Measurements from ENCODE around the gene POLD4. TPM values are rescaled to one million over a fixed set of nuclear protein-coding genes. Genes with fewer than 3 reads are reported as not detected.

Gene POLD4
- total and polyA plus RNA-seq, 10 donors, result 81.4 to 290 (median 128) TPM

DNA sequence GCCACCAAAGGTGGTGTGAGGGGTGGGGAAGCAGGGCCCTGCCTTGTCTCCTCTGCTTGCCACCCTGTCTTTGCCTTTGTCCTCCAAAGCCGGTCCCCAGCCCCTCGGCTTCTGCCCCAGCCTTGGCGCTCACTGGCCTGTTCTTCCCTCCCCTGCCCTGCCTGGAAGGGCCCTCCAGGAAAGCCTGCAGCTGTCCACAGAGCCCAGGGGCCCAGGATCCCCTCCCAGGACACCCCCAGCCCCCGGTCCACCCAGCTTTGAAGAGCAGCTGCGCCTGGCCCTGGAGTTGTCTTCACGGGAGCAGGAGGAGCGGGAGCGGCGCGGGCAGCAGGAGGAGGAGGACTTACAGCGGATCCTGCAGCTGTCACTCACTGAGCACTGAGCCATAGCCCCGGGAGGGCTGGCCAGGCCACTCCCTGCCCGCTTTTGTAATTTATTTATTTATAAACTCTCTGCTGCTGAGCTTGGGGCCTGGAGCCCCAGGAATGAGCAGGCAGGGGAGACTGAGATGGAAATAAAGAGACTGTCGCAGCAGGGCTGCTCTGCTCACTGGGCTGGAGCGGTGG, 51.3 kb downstream of the POLD4 start:
- Histone ChIP-seq H3K36me3 (peaks cover 0 to 60% (median 47%) of the 10 kb centered on the region in 6 donors), H3K27ac (peak overlapping the region in 6 of 8 donors; percentile 74 to 96 (median 88)), H3K27me3 (replicated peaks in 1 of 7) (no peaks in the 10 kb centered on the region), H3K4me1 (peaks cover 12 to 64% (median 33%) of the 10 kb centered on the region in 6 donors), H3K4me3 (peak overlapping the region in 1 of 8 donors; percentile 91), H3K9me3 (no peaks in the 10 kb centered on the region)
- WGBS, 5 donors, result 67 to 81% (median 69%) methylated on average over 13 to 15 of the region's 15 CpGs
- DNase-seq, result peak; percentile 81
- intact Hi-C loops (cut with DNase I; ENCODE audit: low total_unique reads), result no loop called here
- TF ChIP-seq CTCF (IDR thresholded peaks at IDR 0.05 in 8 of 11, conservative IDR thresholded peaks at IDR 0.05 in 3 of 11) (no peak), POLR2A (IDR thresholded peaks at IDR 0.05) (no peak), POLR2AphosphoS5 (IDR thresholded peaks at IDR 0.05) (peak in 1 of 3 donors; percentile 2)

- H3K9me3 ChIP-seq, result peaks cover 0 to 6% (median 3%) of the 10 kb centered on the region in 8 donors
- intact Hi-C loops (cut with DNase I; ENCODE audit: low total_unique reads), result no loop called here
- H3K36me3 ChIP-seq, result peaks cover 0 to 64% (median 52%) of the 10 kb centered on the region in 6 donors
- H3K4me1 ChIP-seq, result peaks cover 12 to 64% (median 33%) of the 10 kb centered on the region in 6 donors
- no peak for TF ChIP-seq POLR2A (IDR thresholded peaks at IDR 0.05)
- TF ChIP-seq POLR2AphosphoS5 (IDR thresholded peaks at IDR 0.05), result peak in 1 of 3 donors; percentile 43
- 89 to 96% (median 91%) methylated on average over 14 to 28 of the region's 28 CpGs for WGBS, 5 donors
- H3K27ac ChIP-seq, result peak overlapping the region in 3 of 8 donors; percentile 88 to 96 (median 91)
- H3K27me3 ChIP-seq (replicated peaks in 1 of 7), result no peaks in the 10 kb centered on the region
- H3K4me3 ChIP-seq, result no peak overlapping the region
- peak; percentile 78 for DNase-seq
Measured at GRCh38 chr11:67301313-67301921, 51.9 kb downstream of the POLD4 start.

Small RNA genes lying within 50 kb of the gene (small RNA-seq; reads per million reads assigned to genes)
- gene RN7SKP239, result 0 reads per million in 4 donors
- gene RNU6-1238P, result 0 to 0.07 (median 0) reads per million in 4 donors

Other genes starting within 250 kb of the POLD4 start
- gene KDM2A, start 234.3 kb downstream of the POLD4 start, total RNA-seq, result 100 to 1,000 TPM in 6 of 7 donors, 10 to 100 TPM in 1; 96.0 to 149 (median 130) TPM
- gene KDM2A, start 234.3 kb downstream of the POLD4 start, polyA plus RNA-seq, result 10 to 100 TPM; 18.5 to 36.2 (median 28.9) TPM
- gene GRK2, start 87.1 kb downstream of the POLD4 start, total RNA-seq, result 100 to 1,000 TPM; 168 to 301 (median 263) TPM
- gene GRK2, start 87.1 kb downstream of the POLD4 start, polyA plus RNA-seq, result 100 to 1,000 TPM; 119 to 270 (median 192) TPM
- 100 to 1,000 TPM in 5 of 7 donors, 10 to 100 TPM in 2; 67.3 to 151 (median 124) TPM for gene ANKRD13D, start 64.2 kb downstream of the POLD4 start, total RNA-seq
- 100 to 1,000 TPM in 2 of 3 donors, 10 to 100 TPM in 1; 65.2 to 138 (median 129) TPM for gene ANKRD13D, start 64.2 kb downstream of the POLD4 start, polyA plus RNA-seq
- 10 to 100 TPM; 14.6 to 31.8 (median 22.9) TPM for gene SSH3, start 50.0 kb downstream of the POLD4 start, total RNA-seq
- 10 to 100 TPM in 1 of 3 donors, 1 to 10 TPM in 2; 4.3 to 11.1 (median 5.9) TPM for gene SSH3, start 50.0 kb downstream of the POLD4 start, polyA plus RNA-seq
- gene CLCF1, start 20.1 kb upstream of the POLD4 start, total RNA-seq, result 10 to 100 TPM in 2 of 7 donors, 1 to 10 TPM in 5; 4.3 to 13.7 (median 6.7) TPM
- 1 to 10 TPM; 6.0 to 9.3 (median 9.0) TPM for gene CLCF1, start 20.1 kb upstream of the POLD4 start, polyA plus RNA-seq
- gene RAD9A, start 38.4 kb upstream of the POLD4 start, total RNA-seq, result 10 to 100 TPM; 21.6 to 37.5 (median 29.7) TPM
- gene RAD9A, start 38.4 kb upstream of the POLD4 start, polyA plus RNA-seq, result 10 to 100 TPM; 18.2 to 44.8 (median 37.1) TPM
- 100 to 1,000 TPM; 147 to 192 (median 157) TPM for gene PPP1CA, start 48.3 kb upstream of the POLD4 start, total RNA-seq
- 100 to 1,000 TPM; 152 to 207 (median 170) TPM for gene PPP1CA, start 48.3 kb upstream of the POLD4 start, polyA plus RNA-seq
- gene TBC1D10C, start 50.5 kb upstream of the POLD4 start, total RNA-seq, result 100 to 1,000 TPM in 4 of 7 donors, 10 to 100 TPM in 3; 66.3 to 132 (median 101) TPM
- 100 to 1,000 TPM; 174 to 270 (median 196) TPM for gene TBC1D10C, start 50.5 kb upstream of the POLD4 start, polyA plus RNA-seq
- 1 to 10 TPM; 1.9 to 4.4 (median 2.1) TPM for gene CARNS1, start 62.1 kb upstream of the POLD4 start, total RNA-seq
- gene CARNS1, start 62.1 kb upstream of the POLD4 start, polyA plus RNA-seq, result 1 to 10 TPM; 1.0 to 2.0 (median 1.8) TPM
- 10 to 100 TPM; 51.5 to 65.4 (median 55.4) TPM for gene RPS6KB2, start 74.9 kb upstream of the POLD4 start, total RNA-seq
- 10 to 100 TPM; 39.5 to 95.0 (median 53.8) TPM for gene RPS6KB2, start 74.9 kb upstream of the POLD4 start, polyA plus RNA-seq
- 100 to 1,000 TPM; 119 to 278 (median 187) TPM for gene PTPRCAP, start 84.1 kb upstream of the POLD4 start, total RNA-seq
- gene PTPRCAP, start 84.1 kb upstream of the POLD4 start, polyA plus RNA-seq, result 100 to 1,000 TPM; 410 to 557 (median 479) TPM
- 100 to 1,000 TPM in 4 of 7 donors, 10 to 100 TPM in 3; 68.1 to 143 (median 117) TPM for gene CORO1B, start 89.9 kb upstream of the POLD4 start, total RNA-seq
- 10 to 100 TPM; 40.5 to 70.8 (median 53.7) TPM for gene CORO1B, start 89.9 kb upstream of the POLD4 start, polyA plus RNA-seq
- gene GPR152, start 99.2 kb upstream of the POLD4 start, total RNA-seq, result not detected
- under 1 TPM in 1 of 3 donors, not detected in 2; 0.10 TPM for gene GPR152, start 99.2 kb upstream of the POLD4 start, polyA plus RNA-seq
- 10 to 100 TPM; 12.7 to 27.3 (median 21.3) TPM for gene CABP4, start 101.8 kb upstream of the POLD4 start, total RNA-seq
- gene CABP4, start 101.8 kb upstream of the POLD4 start, polyA plus RNA-seq, result 1 to 10 TPM; 2.6 to 6.2 (median 3.0) TPM
- gene TMEM134, start 115.7 kb upstream of the POLD4 start, total RNA-seq, result 100 to 1,000 TPM in 3 of 7 donors, 10 to 100 TPM in 4; 48.5 to 192 (median 66.6) TPM
- 100 to 1,000 TPM in 1 of 3 donors, 10 to 100 TPM in 2; 94.6 to 123 (median 95.1) TPM for gene TMEM134, start 115.7 kb upstream of the POLD4 start, polyA plus RNA-seq
- gene AIP, start 129.5 kb upstream of the POLD4 start, total RNA-seq, result 10 to 100 TPM; 72.2 to 95.8 (median 88.1) TPM
- gene AIP, start 129.5 kb upstream of the POLD4 start, polyA plus RNA-seq, result 100 to 1,000 TPM; 135 to 146 (median 141) TPM
- 10 to 100 TPM; 42.5 to 86.9 (median 74.9) TPM for gene PITPNM1, start 151.8 kb upstream of the POLD4 start, total RNA-seq
- 10 to 100 TPM; 17.8 to 67.0 (median 29.2) TPM for gene PITPNM1, start 151.8 kb upstream of the POLD4 start, polyA plus RNA-seq
- gene CDK2AP2, start 154.6 kb upstream of the POLD4 start, total RNA-seq, result 10 to 100 TPM; 32.9 to 49.9 (median 40.9) TPM
- 10 to 100 TPM; 35.6 to 57.1 (median 51.0) TPM for gene CDK2AP2, start 154.6 kb upstream of the POLD4 start, polyA plus RNA-seq
- gene CABP2, start 169.9 kb upstream of the POLD4 start, total RNA-seq, result not detected
- gene CABP2, start 169.9 kb upstream of the POLD4 start, polyA plus RNA-seq, result not detected
- 100 to 1,000 TPM; 211 to 338 (median 275) TPM for gene GSTP1, start 230.3 kb upstream of the POLD4 start, total RNA-seq
- gene GSTP1, start 230.3 kb upstream of the POLD4 start, polyA plus RNA-seq, result 100 to 1,000 TPM; 310 to 399 (median 343) TPM

Data from spleen (tissue), 11 donors.